ENCODE data around the gene RPUSD4. TPM values are rescaled to one million over a fixed set of nuclear protein-coding genes. Genes with fewer than 3 reads are reported as not detected.

Gene RPUSD4
- total RNA-seq, 2 experiments from 2014 or later: 29.1 to 36.2 TPM

GRCh38 chr11:126188332-126189108, 22.9 kb downstream of the RPUSD4 start:
- intact Hi-C loops (cut with micrococcal nuclease; ENCODE audit: unreplicated experiment): loop anchor here (1.0 kb wide), 1 partner anchor 125 kb away; no protein-coding TSS in a partner anchor
- TF ChIP-seq EZH2phosphoT487 (IDR thresholded peaks at IDR 0.05; ENCODE audit: borderline replicate concordance, low read depth, low read length) (no peak), CTCF (conservative IDR thresholded peaks at IDR 0.05; ENCODE audit: low read length) (no peak)
- H2AFZ ChIP-seq (ENCODE audit: low read length): no peak overlapping the region

GRCh38 chr11:126186708-126187529, 24.5 kb downstream of the RPUSD4 start:
- Histone ChIP-seq H3K79me2 (ENCODE audit: insufficient read depth, low read depth, low read length) (no peaks in the 10 kb centered on the region), H3K9me3 (ENCODE audit: low read length) (no peaks in the 10 kb centered on the region), H3K27ac (ENCODE audit: low read depth, low read length, poor library complexity, severe bottlenecking) (no peak overlapping the region), H3K9me2 (ENCODE audit: insufficient read depth, low read length) (no peaks in the 10 kb centered on the region), H3K4me1 (ENCODE audit: insufficient read depth, low read length, poor library complexity, severe bottlenecking) (peaks cover 34% of the 10 kb centered on the region), H3K36me3 (ENCODE audit: insufficient read depth, low read length) (peaks cover 18% of the 10 kb centered on the region; the same call in 1 of the 2 replicates), H2AFZ (ENCODE audit: low read length) (no peak overlapping the region), H3K4me2 (ENCODE audit: low read length) (no peak overlapping the region), H3K4me3 (ENCODE audit: low read depth, low read length, poor library complexity, severe bottlenecking) (no peak overlapping the region), H4K20me1 (ENCODE audit: insufficient read depth, low read length) (no peaks in the 10 kb centered on the region)
- BruUV-seq (replicated peaks): no TSS peak
- ChIA-PET CTCF (ENCODE audit: unreplicated experiment) (no interaction called here), POLR2A (interaction anchor here (0.9 to 1.3 kb wide), 2 partner anchors 12 to 88 kb away, joined by 3 to 4 read pairs; no protein-coding TSS in a partner anchor)
- TF ChIP-seq EZH2phosphoT487 (IDR thresholded peaks at IDR 0.05; ENCODE audit: borderline replicate concordance, low read depth, low read length) (no peak), CTCF (conservative IDR thresholded peaks at IDR 0.05; ENCODE audit: low read length) (peak; percentile 56; the same call in 1 of the 2 replicates)
- intact Hi-C loops (cut with micrococcal nuclease; ENCODE audit: unreplicated experiment): no loop called here
- no peak for DNase-seq (ENCODE audit: low spot score)

More at GRCh38 chr11:126188332-126189108, 22.9 kb downstream of the RPUSD4 start:
- peaks cover 34% of the 10 kb centered on the region for H3K4me1 ChIP-seq (ENCODE audit: insufficient read depth, low read length, poor library complexity, severe bottlenecking)
- DNase-seq (ENCODE audit: low spot score): peak; percentile 89
- POLR2A ChIA-PET: interaction anchor here (0.6 to 1.3 kb wide), 5 partner anchors 9 to 301 kb away, joined by 3 to 4 read pairs (median 3); partner anchors contain the start of genes HYLS1 and PUS3
- H3K4me2 ChIP-seq (ENCODE audit: low read length): peak overlapping the region; percentile 82
- BruUV-seq (replicated peaks): no TSS peak
- no peaks in the 10 kb centered on the region for H3K9me2 ChIP-seq (ENCODE audit: insufficient read depth, low read length)
- H4K20me1 ChIP-seq (ENCODE audit: insufficient read depth, low read length): no peaks in the 10 kb centered on the region
- H3K27ac ChIP-seq (ENCODE audit: low read depth, low read length, poor library complexity, severe bottlenecking): peak overlapping the region; percentile 85
- peaks cover 34% of the 10 kb centered on the region; the same call in 1 of the 2 replicates for H3K36me3 ChIP-seq (ENCODE audit: insufficient read depth, low read length)
- H3K79me2 ChIP-seq (ENCODE audit: insufficient read depth, low read depth, low read length): no peaks in the 10 kb centered on the region
- H3K9me3 ChIP-seq (ENCODE audit: low read length): no peaks in the 10 kb centered on the region
- H3K4me3 ChIP-seq (ENCODE audit: low read depth, low read length, poor library complexity, severe bottlenecking): peak overlapping the region; percentile 52
- CTCF ChIA-PET (ENCODE audit: unreplicated experiment): interaction anchor here (0.6 kb wide), 1 partner anchor 163 kb away, joined by 3 read pairs; no protein-coding TSS in a partner anchor
